Common myeloid progenitor, CD34-positive (primary cell): ENCODE measurements around the gene NKIRAS1.

Experiments used
- CTCF ChIA-PET: fragments of 350-600 bp; sonication (Branson Sonifier 250); formaldehyde crosslinking; loops from one replicate; lab custom pipeline; 2021; ENCODE audit warnings: antibody characterized with exemption; lab: Charles Lee
- POLR2A ChIA-PET: fragments of 350-600 bp; sonication (Branson Sonifier 250); formaldehyde crosslinking; loops from one replicate; lab custom pipeline; 2021; ENCODE audit warnings: antibody characterized with exemption; lab: Charles Lee
- DNase-seq, 3 donors: peaks; one replicate each; pipeline versions ENCODE4 v3.0.0 to v3.0.0-alpha.2; 2013
- H3K27ac ChIP-seq, 2 experiments: 1 replicate in 1 of 2; 2 replicates in 1 of 2; pipeline ENCODE4 v1.7.0; 2013; ENCODE audit warnings: inconsistent platforms in 2 of 2, low read length in 2 of 2, mild to moderate bottlenecking in 2 of 2, low read depth in 1 of 2, moderate library complexity in 1 of 2; ENCODE audit not compliant: severe bottlenecking in 2 of 2, insufficient read depth in 1 of 2, poor library complexity in 1 of 2
- H3K27me3 ChIP-seq, 5 experiments: replicated peaks in 2 of 5; 1 replicate in 3 of 5; 2 replicates in 2 of 5; pipeline versions ENCODE4 v1.6.1 to v1.7.0; 2013; ENCODE audit warnings: low read length in 4 of 5, mild to moderate bottlenecking in 2 of 5, moderate library complexity in 2 of 5, inconsistent platforms in 1 of 5; ENCODE audit not compliant: insufficient read depth in 5 of 5, control insufficient read depth in 4 of 5
- H3K36me3 ChIP-seq, 4 experiments: 1 replicate in 2 of 4; 2 replicates in 2 of 4; pipeline versions ENCODE4 v1.6.1 to v1.7.0; 2013; ENCODE audit warnings: low read length in 3 of 4, control low read depth in 1 of 4, mild to moderate bottlenecking in 1 of 4; ENCODE audit not compliant: control insufficient read depth in 4 of 4, insufficient read depth in 4 of 4
- H3K4me1 ChIP-seq, 4 experiments: 1 replicate in 3 of 4; 2 replicates in 1 of 4; pipeline versions ENCODE4 v1.6.1 to v1.7.1; 2013; ENCODE audit warnings: low read length in 3 of 4, mild to moderate bottlenecking in 3 of 4, control low read depth in 1 of 4, inconsistent platforms in 1 of 4, moderate library complexity in 1 of 4; ENCODE audit not compliant: control insufficient read depth in 4 of 4, insufficient read depth in 4 of 4; ENCODE audit errors: control extremely low read depth in 1 of 4
- H3K4me3 ChIP-seq, 7 experiments: 1 replicate in 4 of 7; 2 replicates in 3 of 7; pipeline versions ENCODE4 v1.5.1 to v1.7.0; 2013; ENCODE audit warnings: mild to moderate bottlenecking in 7 of 7, low read length in 6 of 7, moderate library complexity in 6 of 7, inconsistent platforms in 2 of 7, low read depth in 2 of 7, control low read depth in 1 of 7; ENCODE audit not compliant: insufficient read depth in 4 of 7, control insufficient read depth in 1 of 7; ENCODE audit errors: extremely low read depth in 1 of 7
- H3K9me3 ChIP-seq, 5 experiments: 1 replicate in 4 of 5; 2 replicates in 1 of 5; pipeline versions ENCODE4 v1.6.1 to v1.7.1; 2013; ENCODE audit warnings: low read length in 4 of 5, mild to moderate bottlenecking in 2 of 5, inconsistent platforms in 1 of 5, low read depth in 1 of 5, moderate library complexity in 1 of 5; ENCODE audit not compliant: control insufficient read depth in 4 of 5, insufficient read depth in 2 of 5; ENCODE audit errors: control extremely low read depth in 1 of 5
- WGBS: methylation state at CpG from one replicate; pipeline ENCODE4 v1.1.5; 2013; ENCODE audit not compliant: insufficient coverage; 5-methylcytosine and 5-hydroxymethylcytosine counted together

The NKIRAS1 gene

GRCh38 chr3:23931597-23931996 lies 14.8 kb upstream of the NKIRAS1 start:
- DNase-seq, result no peak
- H3K27me3 ChIP-seq, result no peaks in the 10 kb centered on the region
- ChIA-PET POLR2A (no interaction called here), CTCF (interaction anchor here (2.1 kb wide), 1 partner anchor 15 kb away, joined by 4 read pairs; the partner anchor contains the start of genes NKIRAS1 and RPL15)
- H3K4me1 ChIP-seq, result peaks cover 0 to 12% (median 4%) of the 10 kb centered on the region in 4 experiments
- H3K4me3 ChIP-seq, result no peak overlapping the region
- no peak overlapping the region for H3K27ac ChIP-seq
- no peaks in the 10 kb centered on the region for H3K36me3 ChIP-seq
- WGBS, result no CpG with 5 or more reads among the region's 3 CpGs
- no peaks in the 10 kb centered on the region for H3K9me3 ChIP-seq

GRCh38 chr3:23928524-23928923 lies 11.7 kb upstream of the NKIRAS1 start:
- Histone ChIP-seq H3K4me1 (peaks cover 0 to 12% (median 4%) of the 10 kb centered on the region in 4 experiments), H3K27ac (no peak overlapping the region)
- CTCF ChIA-PET, result interaction anchor here (0.6 to 1.8 kb wide), 3 partner anchors 8 to 50 kb away, joined by 3 to 7 read pairs (median 3); no protein-coding TSS in a partner anchor

GRCh38 chr3:23926736-23927135 lies 9.9 kb upstream of the NKIRAS1 start:
- H3K4me3 ChIP-seq, result no peak overlapping the region
- DNase-seq, result no peak
- ChIA-PET POLR2A (no interaction called here), CTCF (interaction anchor here (1.2 to 1.6 kb wide), 2 partner anchors 67 to 756 kb away, joined by 3 to 5 read pairs; no protein-coding TSS in a partner anchor)
- WGBS, result 100% methylated on average over 1 of the region's 3 CpGs
- peaks cover 0 to 10% (median 2%) of the 10 kb centered on the region in 4 experiments for H3K4me1 ChIP-seq
- H3K9me3 ChIP-seq, result no peaks in the 10 kb centered on the region
- no peaks in the 10 kb centered on the region for H3K27me3 ChIP-seq
- H3K36me3 ChIP-seq, result peaks cover 0 to 7% (median 4%) of the 10 kb centered on the region in 4 experiments
- no peak overlapping the region for H3K27ac ChIP-seq

More at GRCh38 chr3:23928524-23928923, 11.7 kb upstream of the NKIRAS1 start:
- Histone ChIP-seq H3K4me3 (peak overlapping the region in 1 of 7 experiments; percentile 33), H3K27me3 (no peaks in the 10 kb centered on the region), H3K36me3 (peaks cover 0 to 2% (median 0%) of the 10 kb centered on the region in 4 experiments), H3K9me3 (no peaks in the 10 kb centered on the region)
- WGBS, result 3% methylated on average over 4 of the region's 8 CpGs
- DNase-seq, result peak; percentile 45 to 78 (median 63)
- POLR2A ChIA-PET, result interaction anchor here (1.0 kb wide), 1 partner anchor 10 kb away, joined by 3 read pairs; no protein-coding TSS in a partner anchor

GRCh38 chr3:23926246-23926645 lies 9.5 kb upstream of the NKIRAS1 start:
- Histone ChIP-seq H3K4me3 (no peak overlapping the region), H3K27me3 (no peaks in the 10 kb centered on the region), H3K27ac (no peak overlapping the region), H3K4me1 (peaks cover 0 to 7% (median 1%) of the 10 kb centered on the region in 4 experiments), H3K36me3 (peaks cover 2 to 10% (median 5%) of the 10 kb centered on the region in 4 experiments), H3K9me3 (no peaks in the 10 kb centered on the region)
- WGBS, result 96% methylated on average over 3 of the region's 7 CpGs
- CTCF ChIA-PET, result interaction anchor here (0.6 to 1.6 kb wide), 3 partner anchors 12 to 757 kb away, joined by 3 to 5 read pairs (median 3); no protein-coding TSS in a partner anchor
- POLR2A ChIA-PET, result no interaction called here
- DNase-seq, result no peak

- H3K36me3 ChIP-seq, result peaks cover 10 to 25% (median 17%) of the 10 kb centered on the region in 4 experiments
- CTCF ChIA-PET, result interaction anchor here (1.2 to 1.9 kb wide), 7 partner anchors 10 to 69 kb away, joined by 3 to 8 read pairs (median 4); no protein-coding TSS in a partner anchor
- WGBS, result no CpG with 5 or more reads among the region's 2 CpGs
These were observed 7.0 kb upstream of the NKIRAS1 start for GRCh38 chr3:23923786-23924185.

GRCh38 chr3:23921052-23921511 lies 4.3 kb upstream of the NKIRAS1 start:
- WGBS, result no CpG with 5 or more reads among the region's 3 CpGs

More at GRCh38 chr3:23923786-23924185, 7.0 kb upstream of the NKIRAS1 start:
- Histone ChIP-seq H3K4me1 (peaks cover 1 to 13% (median 7%) of the 10 kb centered on the region in 4 experiments), H3K27ac (no peak overlapping the region), H3K9me3 (no peaks in the 10 kb centered on the region), H3K4me3 (no peak overlapping the region), H3K27me3 (no peaks in the 10 kb centered on the region)
- POLR2A ChIA-PET, result no interaction called here
- no peak for DNase-seq

More at GRCh38 chr3:23921052-23921511, 4.3 kb upstream of the NKIRAS1 start:
- peak overlapping the region in 1 of 7 experiments; percentile 8 for H3K4me3 ChIP-seq
- POLR2A ChIA-PET, result interaction anchor here (0.6 kb wide), 1 partner anchor 20 kb away, joined by 3 read pairs; no protein-coding TSS in a partner anchor
- H3K36me3 ChIP-seq, result peaks cover 10 to 35% (median 26%) of the 10 kb centered on the region in 4 experiments
- H3K27me3 ChIP-seq, result no peaks in the 10 kb centered on the region
- DNase-seq, result no peak
- no peak overlapping the region for H3K27ac ChIP-seq
- no peaks in the 10 kb centered on the region for H3K9me3 ChIP-seq
- CTCF ChIA-PET, result interaction anchor here (0.6 to 1.6 kb wide), 3 partner anchors 13 to 87 kb away, joined by 3 to 6 read pairs (median 4); no protein-coding TSS in a partner anchor
- H3K4me1 ChIP-seq, result peaks cover 10 to 27% (median 17%) of the 10 kb centered on the region in 4 experiments
